ENCODE results near the gene PKNOX2. TPM values are rescaled to one million over a fixed set of nuclear protein-coding genes. Genes with fewer than 3 reads are reported as not detected.

Gene PKNOX2
- total RNA-seq, 1 donor from 2014 or later, result 3.4 TPM

DNA sequence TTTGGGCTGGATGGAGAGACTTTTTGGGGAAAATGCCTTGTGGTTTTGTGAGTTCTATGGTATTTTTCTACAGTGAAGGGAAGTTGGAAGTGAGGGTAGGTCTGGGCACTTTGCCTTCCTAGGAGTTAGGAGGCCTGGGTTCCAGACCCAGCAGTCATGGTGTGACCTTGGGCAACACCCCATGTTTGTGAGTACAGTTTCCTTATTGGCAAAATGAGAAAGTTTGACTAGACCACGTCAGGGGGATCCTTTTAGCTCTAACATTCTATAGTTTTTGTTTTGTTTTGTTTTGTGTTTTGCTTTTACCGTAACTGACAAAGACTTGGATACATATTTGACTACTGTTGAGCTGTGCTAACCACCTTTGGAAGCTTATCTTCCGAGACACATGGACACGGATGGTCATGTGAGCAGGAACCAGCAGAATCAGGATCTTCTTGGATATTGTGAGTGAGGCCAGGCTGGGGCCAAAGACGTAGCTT, 109.0 kb downstream of the PKNOX2 start:
- Histone ChIP-seq H3K27ac (no peak overlapping the region), H3K4me3 (no peak overlapping the region), H3K9me3 (no peaks in the 10 kb centered on the region), H3K27me3 (no peaks in the 10 kb centered on the region), H3K36me3 (no peaks in the 10 kb centered on the region), H3K4me1 (no peaks in the 10 kb centered on the region)
- no peak for DNase-seq (ENCODE audit: extremely low spot score in 2 of 2)
- intact Hi-C loops (cut with DNase I), result no loop called here
- TF ChIP-seq POLR2A (IDR thresholded peaks at IDR 0.05) (no peak), POLR2AphosphoS5 (IDR thresholded peaks at IDR 0.05; ENCODE audit: insufficient read depth in 1 of 2, low read depth in 1 of 2) (no peak)
- TF ChIP-seq, protein P1, sequence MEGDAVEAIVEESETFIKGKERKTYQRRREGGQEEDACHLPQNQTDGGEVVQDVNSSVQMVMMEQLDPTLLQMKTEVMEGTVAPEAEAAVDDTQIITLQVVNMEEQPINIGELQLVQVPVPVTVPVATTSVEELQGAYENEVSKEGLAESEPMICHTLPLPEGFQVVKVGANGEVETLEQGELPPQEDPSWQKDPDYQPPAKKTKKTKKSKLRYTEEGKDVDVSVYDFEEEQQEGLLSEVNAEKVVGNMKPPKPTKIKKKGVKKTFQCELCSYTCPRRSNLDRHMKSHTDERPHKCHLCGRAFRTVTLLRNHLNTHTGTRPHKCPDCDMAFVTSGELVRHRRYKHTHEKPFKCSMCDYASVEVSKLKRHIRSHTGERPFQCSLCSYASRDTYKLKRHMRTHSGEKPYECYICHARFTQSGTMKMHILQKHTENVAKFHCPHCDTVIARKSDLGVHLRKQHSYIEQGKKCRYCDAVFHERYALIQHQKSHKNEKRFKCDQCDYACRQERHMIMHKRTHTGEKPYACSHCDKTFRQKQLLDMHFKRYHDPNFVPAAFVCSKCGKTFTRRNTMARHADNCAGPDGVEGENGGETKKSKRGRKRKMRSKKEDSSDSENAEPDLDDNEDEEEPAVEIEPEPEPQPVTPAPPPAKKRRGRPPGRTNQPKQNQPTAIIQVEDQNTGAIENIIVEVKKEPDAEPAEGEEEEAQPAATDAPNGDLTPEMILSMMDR (IDR thresholded peaks at IDR 0.05), result no peak

DNA sequence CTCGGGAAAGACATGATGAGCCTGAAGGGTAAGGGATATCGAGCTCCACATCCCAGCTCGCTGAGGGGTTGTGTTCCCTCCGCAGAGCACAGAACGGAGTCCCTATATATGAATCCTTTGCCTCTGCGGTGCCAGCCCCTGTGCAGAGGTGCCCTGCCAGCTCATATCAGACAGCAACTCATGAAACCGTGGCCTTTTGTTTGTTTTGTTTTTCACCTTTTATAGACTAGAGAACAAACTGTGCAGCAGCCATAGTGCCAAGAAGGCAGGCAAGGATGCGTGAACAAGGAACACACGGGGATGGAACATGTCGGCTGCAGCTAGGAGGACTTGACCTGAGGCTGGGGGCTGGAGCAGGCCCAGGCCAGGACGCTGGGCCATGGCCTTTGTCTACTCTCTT, 109.8 kb downstream of the PKNOX2 start:
- Histone ChIP-seq H3K27me3 (no peaks in the 10 kb centered on the region), H3K36me3 (no peaks in the 10 kb centered on the region), H3K4me3 (no peak overlapping the region), H3K27ac (no peak overlapping the region), H3K9me3 (no peaks in the 10 kb centered on the region), H3K4me1 (no peaks in the 10 kb centered on the region)
- no peak for DNase-seq (ENCODE audit: extremely low spot score in 2 of 2)
- TF ChIP-seq, protein P1 (IDR thresholded peaks at IDR 0.05), result no peak
- TF ChIP-seq POLR2A (IDR thresholded peaks at IDR 0.05) (no peak), POLR2AphosphoS5 (IDR thresholded peaks at IDR 0.05; ENCODE audit: insufficient read depth in 1 of 2, low read depth in 1 of 2) (no peak)
- intact Hi-C loops (cut with DNase I), result no loop called here

DNA sequence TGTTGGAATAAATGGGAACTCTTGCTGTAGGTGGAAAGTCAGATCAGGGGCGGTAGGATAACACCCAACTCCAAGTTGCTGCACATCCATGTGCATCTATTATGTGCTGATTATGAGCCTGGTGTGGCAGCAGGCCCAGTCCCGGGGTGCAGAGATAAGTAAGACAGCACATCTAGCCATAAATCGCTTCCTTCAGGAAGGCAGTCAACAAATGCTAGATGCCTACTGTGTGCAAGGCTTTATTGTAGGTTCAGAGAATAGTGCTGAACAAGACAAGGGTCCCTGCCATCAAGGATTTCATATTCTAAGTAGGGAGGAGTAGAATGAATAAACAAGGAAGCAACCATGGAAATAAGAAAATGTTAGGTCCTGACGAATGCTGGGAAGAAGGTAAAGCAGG, 110.2 kb downstream of the PKNOX2 start:
- Histone ChIP-seq H3K27me3 (no peaks in the 10 kb centered on the region), H3K4me3 (no peak overlapping the region), H3K27ac (no peak overlapping the region), H3K36me3 (no peaks in the 10 kb centered on the region), H3K9me3 (no peaks in the 10 kb centered on the region), H3K4me1 (no peaks in the 10 kb centered on the region)
- no peak for TF ChIP-seq POLR2A (IDR thresholded peaks at IDR 0.05)
- TF ChIP-seq, protein P1 (IDR thresholded peaks at IDR 0.05), result no peak
- TF ChIP-seq POLR2AphosphoS5 (IDR thresholded peaks at IDR 0.05; ENCODE audit: insufficient read depth in 1 of 2, low read depth in 1 of 2), result no peak
- no peak for DNase-seq (ENCODE audit: extremely low spot score in 2 of 2)
- intact Hi-C loops (cut with DNase I), result no loop called here

DNA sequence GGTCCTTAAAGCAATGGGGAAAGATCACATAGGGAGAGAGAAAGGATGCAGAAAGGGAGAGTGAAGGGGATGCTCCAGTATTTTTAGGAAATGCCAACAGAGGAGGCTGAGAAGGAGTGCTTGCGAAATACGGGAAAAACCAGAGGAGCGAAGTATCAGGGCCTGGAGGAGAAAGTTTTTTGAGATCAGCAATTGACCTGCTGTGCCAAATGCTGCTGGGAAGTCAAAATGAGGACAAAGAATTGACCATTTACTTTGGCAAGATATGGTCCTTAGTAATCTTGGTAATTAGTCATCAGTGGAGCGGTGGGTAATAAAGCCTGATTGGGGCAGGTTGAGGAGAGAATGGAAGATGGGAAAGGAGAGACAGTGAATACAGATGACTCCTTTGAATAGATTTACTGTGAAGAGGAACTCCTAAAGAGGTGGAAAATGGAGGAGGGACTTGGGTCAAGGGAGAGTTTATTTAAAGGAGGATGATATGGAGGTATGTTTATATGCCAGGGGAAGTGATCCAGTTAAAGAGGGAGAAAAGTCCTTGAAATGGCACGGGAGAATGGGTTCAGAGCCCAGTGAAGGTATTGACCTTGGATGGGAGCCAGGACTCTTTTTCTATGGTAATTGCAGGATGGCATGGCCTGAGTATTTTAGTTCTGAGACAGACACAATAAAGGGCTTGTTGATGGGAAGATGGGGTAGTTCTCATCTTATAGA, 111.5 kb downstream of the PKNOX2 start:
- TF ChIP-seq, protein P1 (IDR thresholded peaks at IDR 0.05), result no peak
- TF ChIP-seq POLR2A (IDR thresholded peaks at IDR 0.05) (no peak), POLR2AphosphoS5 (IDR thresholded peaks at IDR 0.05; ENCODE audit: insufficient read depth in 1 of 2, low read depth in 1 of 2) (no peak)
- H3K9me3 ChIP-seq, result no peaks in the 10 kb centered on the region
- no peaks in the 10 kb centered on the region for H3K4me1 ChIP-seq
- no peak overlapping the region for H3K27ac ChIP-seq
- DNase-seq (ENCODE audit: extremely low spot score in 2 of 2), result no peak
- no peaks in the 10 kb centered on the region for H3K27me3 ChIP-seq
- no peak overlapping the region for H3K4me3 ChIP-seq
- intact Hi-C loops (cut with DNase I), result no loop called here
- no peaks in the 10 kb centered on the region for H3K36me3 ChIP-seq

DNA sequence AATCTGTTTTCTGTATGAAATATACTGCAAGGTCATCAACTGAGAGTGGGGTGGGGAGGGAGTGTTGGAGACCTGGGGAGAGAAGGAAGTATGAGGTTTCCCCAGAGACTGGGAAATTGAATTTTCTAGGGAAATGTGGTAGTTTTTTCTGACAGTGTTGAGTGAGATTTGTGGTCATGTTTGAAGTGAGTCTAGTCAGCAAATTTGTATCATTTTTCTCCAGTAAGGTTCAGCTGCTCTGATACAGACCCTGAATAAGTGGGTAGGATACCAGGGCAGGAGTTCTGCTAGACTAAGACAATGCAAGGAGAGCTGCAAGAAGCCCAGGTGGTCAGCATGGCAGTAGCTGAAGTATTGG, 112.0 kb downstream of the PKNOX2 start:
- Histone ChIP-seq H3K4me1 (no peaks in the 10 kb centered on the region), H3K36me3 (no peaks in the 10 kb centered on the region), H3K27me3 (no peaks in the 10 kb centered on the region), H3K27ac (no peak overlapping the region), H3K9me3 (no peaks in the 10 kb centered on the region), H3K4me3 (no peak overlapping the region)
- no peak for TF ChIP-seq POLR2AphosphoS5 (IDR thresholded peaks at IDR 0.05; ENCODE audit: insufficient read depth in 1 of 2, low read depth in 1 of 2)
- no peak for TF ChIP-seq POLR2A (IDR thresholded peaks at IDR 0.05)
- TF ChIP-seq, protein P1 (IDR thresholded peaks at IDR 0.05), result no peak
- DNase-seq (ENCODE audit: extremely low spot score in 2 of 2), result no peak
- intact Hi-C loops (cut with DNase I), result no loop called here

All from vagina (tissue), 2 donors.